HepG2 (cell line): ENCODE measurements around the gene FLYWCH1. TPM values are rescaled to one million over a fixed set of nuclear protein-coding genes. Genes with fewer than 3 reads are reported as not detected.

ENCODE experiments used
- CCAR2 ChIP-seq: fragments of 200-400 bp; formaldehyde crosslinking; optimal IDR thresholded peaks from 2 replicates; pipeline ENCODE3; 2018; ENCODE audit warnings: low read depth, mild to moderate bottlenecking, low read length, moderate library complexity
- FOSL2 ChIP-seq: sonication (generic); formaldehyde crosslinking; IDR thresholded peaks from 2 replicates; pipeline ENCODE4 v1.4.0; 2020; ENCODE audit warnings: missing genetic modification reagents
- GPN1 ChIP-seq: sonication (generic); formaldehyde crosslinking; IDR thresholded peaks from 2 replicates; pipeline ENCODE4 v1.5.1; 2020; ENCODE audit warnings: missing genetic modification reagents, borderline replicate concordance
- KLF15 ChIP-seq: sonication (generic); formaldehyde crosslinking; IDR thresholded peaks from 2 replicates; pipeline ENCODE4 v1.8.1; 2023; ENCODE audit warnings: borderline replicate concordance, mild to moderate bottlenecking, inconsistent platforms, missing genetic modification reagents, mixed read lengths
- MED1 ChIP-seq: sonication (generic); formaldehyde crosslinking; IDR thresholded peaks from 2 replicates; pipeline ENCODE4 v1.4.0; 2020; ENCODE audit warnings: missing genetic modification reagents
- PHF21A ChIP-seq: sonication (generic); formaldehyde crosslinking; IDR thresholded peaks from 2 replicates; pipeline ENCODE4 v1.5.0; 2020; ENCODE audit warnings: mild to moderate bottlenecking, missing genetic modification reagents
- SOX13 ChIP-seq, 3 experiments: fragments of 450-650 bp in 1 of 3; sonication (generic) in 1 of 3; formaldehyde crosslinking in 1 of 3; IDR thresholded peaks in 2 of 3; conservative IDR thresholded peaks in 1 of 3; 2 replicates each; pipeline versions ENCODE4 v1.5.0 to v1.6.1; 2016 to 2020; ENCODE audit warnings: antibody characterized with exemption in 1 of 3, mild to moderate bottlenecking in 1 of 3, missing compliant biosample characterization in 1 of 3, missing genetic modification reagents in 1 of 3, moderate library complexity in 1 of 3
- TARDBP ChIP-seq: sonication (generic); formaldehyde crosslinking; IDR thresholded peaks from 2 replicates; pipeline ENCODE4 v1.8.0; 2022; ENCODE audit warnings: mild to moderate bottlenecking, missing genetic modification reagents
- TSC22D2 ChIP-seq: sonication (generic); formaldehyde crosslinking; IDR thresholded peaks from 2 replicates; pipeline ENCODE4 v1.5.1; 2020; ENCODE audit warnings: missing genetic modification reagents, mild to moderate bottlenecking, borderline replicate concordance
- ZBTB20 ChIP-seq: sonication (generic); formaldehyde crosslinking; IDR thresholded peaks from 2 replicates; pipeline ENCODE4 v1.8.1; 2023; ENCODE audit warnings: missing genetic modification reagents, low read depth, mild to moderate bottlenecking, borderline replicate concordance
- ZNF256 ChIP-seq: sonication (generic); formaldehyde crosslinking; conservative IDR thresholded peaks from 2 replicates; pipeline ENCODE4 v1.4.0; 2020; ENCODE audit warnings: missing genetic modification reagents
- ZNF274 ChIP-seq: sonication (generic); formaldehyde crosslinking; IDR thresholded peaks from 2 replicates; pipeline ENCODE4 v1.5.1; 2020; ENCODE audit warnings: mild to moderate bottlenecking, missing genetic modification reagents
- ZNF367 ChIP-seq: sonication (generic); formaldehyde crosslinking; IDR thresholded peaks from 2 replicates; pipeline ENCODE4 v1.4.0; 2020; ENCODE audit warnings: missing genetic modification reagents, borderline replicate concordance
- ZNF430 ChIP-seq: sonication (generic); formaldehyde crosslinking; IDR thresholded peaks from 2 replicates; pipeline ENCODE4 v1.9.0; 2021; ENCODE audit warnings: mild to moderate bottlenecking, missing genetic modification reagents
- ZSCAN29 ChIP-seq: sonication (generic); formaldehyde crosslinking; conservative IDR thresholded peaks from 2 replicates; pipeline ENCODE4 v1.4.0; 2020; ENCODE audit warnings: mild to moderate bottlenecking, missing genetic modification reagents
- ZSCAN31 ChIP-seq: sonication (generic); formaldehyde crosslinking; IDR thresholded peaks from 2 replicates; pipeline ENCODE4 v1.5.0; 2020; ENCODE audit warnings: low read depth, mild to moderate bottlenecking, missing genetic modification reagents
- polyA plus RNA-seq, 8 experiments: library from polyadenylated mRNA; depleted of rRNA in 3 of 8; stranded (reverse) in 7 of 8; unstranded in 1 of 8; fragments of >200 nt; fragmentation: Illumina TruSeq in 4 of 8; extraction: Trizol in 4 of 8; gene quantifications; 2 replicates each; pipeline versions ENCODE4 v1.2.1 to v1.2.3, GENCODE V29; 2011 to 2016; ENCODE audit warnings: low read depth in 4 of 8, missing spikeins in 1 of 8, mixed read lengths in 1 of 8; ENCODE audit not compliant: insufficient read depth in 1 of 8
- total RNA-seq, 5 experiments: library from RNA; depleted of rRNA; stranded (reverse); fragments of >200 nt; fragmentation: Illumina TruSeq; extraction: Trizol; gene quantifications; 2 replicates each; pipeline ENCODE4 v1.2.3, GENCODE V29; 2016; ENCODE audit warnings: low read depth in 1 of 5
- TF ChIP-seq, protein P1 (sequence below): sonication (generic); formaldehyde crosslinking; IDR thresholded peaks from 2 replicates; pipeline ENCODE4 v1.4.0; 2020; ENCODE audit warnings: missing genetic modification reagents, mild to moderate bottlenecking, borderline replicate concordance
- TF ChIP-seq, protein P2 (sequence below): IDR thresholded peaks from 2 replicates; pipeline ENCODE4 v1.6.1; 2016; ENCODE audit warnings: mild to moderate bottlenecking, missing biosample characterization, missing genetic modification reagents
- TF ChIP-seq, protein P3 (sequence below): sonication (generic); formaldehyde crosslinking; IDR thresholded peaks from 2 replicates; pipeline ENCODE4 v1.4.0; 2020; ENCODE audit warnings: missing genetic modification reagents
- TF ChIP-seq, protein P4 (sequence below): sonication (generic); formaldehyde crosslinking; IDR thresholded peaks from 2 replicates; pipeline ENCODE4 v1.4.0; 2020; ENCODE audit warnings: mild to moderate bottlenecking, missing genetic modification reagents

Gene FLYWCH1
- total and polyA plus RNA-seq, 2 of the 13 experiments (the other 11 are each of a cell fraction or from before 2014, with no cell fraction given), result 7.3 to 12.4 TPM

DNA sequence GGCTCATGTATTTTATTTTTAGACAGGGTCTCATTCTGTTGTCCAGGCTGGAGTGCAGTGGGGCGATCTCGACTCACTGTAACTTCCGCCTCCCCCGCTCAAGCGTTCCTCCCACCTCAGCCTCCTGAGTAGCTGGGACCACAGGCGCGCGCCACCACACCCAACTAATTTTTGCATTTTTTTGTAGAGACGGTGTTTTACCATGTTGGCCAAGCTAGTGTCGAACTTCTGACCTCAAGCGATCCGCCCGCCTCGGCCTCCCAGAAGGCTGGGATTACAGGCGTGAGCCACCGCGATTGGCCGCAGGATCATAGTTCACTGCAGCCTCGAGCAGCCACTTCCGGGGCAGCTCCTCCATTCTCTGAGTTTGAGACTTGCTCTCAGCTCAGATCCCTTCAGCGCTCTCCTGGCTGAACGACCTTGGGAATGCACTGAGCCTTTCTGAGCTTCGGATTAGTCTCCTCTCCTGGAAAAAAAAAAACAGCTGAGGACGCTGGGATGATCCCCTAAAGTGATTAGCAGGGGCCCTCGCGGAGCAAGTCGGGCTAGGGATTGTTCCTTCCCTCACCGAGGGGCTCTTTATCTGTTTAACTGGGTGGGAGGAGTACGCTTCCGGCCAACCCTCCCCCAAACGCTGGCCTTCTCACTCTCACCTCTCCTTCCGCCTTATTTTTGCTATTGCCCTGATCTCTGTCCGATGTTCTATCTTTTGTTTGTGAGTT is 69.6 kb downstream of the FLYWCH1 start (continued):
- TF ChIP-seq PHF21A (CRISPR knock-in tag) (peak; percentile 67), ZSCAN31 (CRISPR knock-in tag) (peak; percentile 25; the same call in 1 of the 2 replicates), MED1 (CRISPR knock-in tag) (peak; percentile 47; the same call in 1 of the 2 replicates), FOSL2 (0 out of 2 replicates have a peak, but pooled peaks have one; percentile 4), ZNF256 (CRISPR knock-in tag) (no peak; the same call in 1 of the 2 replicates), ZSCAN29 (CRISPR knock-in tag) (0 out of 2 replicates have a peak, but pooled peaks have one; percentile 46), TSC22D2 (CRISPR knock-in tag) (peak; percentile 37; the same call in 1 of the 2 replicates), ZBTB20 (CRISPR knock-in tag) (peak; percentile 78; the same call in 1 of the 2 replicates), SOX13 (IDR thresholded peaks at IDR 0.05) (0 out of 2 replicates have a peak, but pooled peaks have one; percentile 10), SOX13 (CRISPR knock-in tag; conservative IDR thresholded peaks at IDR 0.05 in 1 of 2, IDR thresholded peaks at IDR 0.05 in 1 of 2) (peak in 1 of 2 experiments; percentile 8; a peak in 1 of 4 replicates), ZNF367 (CRISPR knock-in tag) (no peak), CCAR2 (no peak), GPN1 (CRISPR knock-in tag) (no peak), KLF15 (CRISPR knock-in tag) (peak; percentile 29; the same call in 1 of the 2 replicates), ZNF274 (0 out of 2 replicates have a peak, but pooled peaks have one; percentile 6), ZNF430 (CRISPR knock-in tag) (0 out of 2 replicates have a peak, but pooled peaks have one; percentile 26), TARDBP (0 out of 2 replicates have a peak, but pooled peaks have one; percentile 37)
- TF ChIP-seq, protein P1, sequence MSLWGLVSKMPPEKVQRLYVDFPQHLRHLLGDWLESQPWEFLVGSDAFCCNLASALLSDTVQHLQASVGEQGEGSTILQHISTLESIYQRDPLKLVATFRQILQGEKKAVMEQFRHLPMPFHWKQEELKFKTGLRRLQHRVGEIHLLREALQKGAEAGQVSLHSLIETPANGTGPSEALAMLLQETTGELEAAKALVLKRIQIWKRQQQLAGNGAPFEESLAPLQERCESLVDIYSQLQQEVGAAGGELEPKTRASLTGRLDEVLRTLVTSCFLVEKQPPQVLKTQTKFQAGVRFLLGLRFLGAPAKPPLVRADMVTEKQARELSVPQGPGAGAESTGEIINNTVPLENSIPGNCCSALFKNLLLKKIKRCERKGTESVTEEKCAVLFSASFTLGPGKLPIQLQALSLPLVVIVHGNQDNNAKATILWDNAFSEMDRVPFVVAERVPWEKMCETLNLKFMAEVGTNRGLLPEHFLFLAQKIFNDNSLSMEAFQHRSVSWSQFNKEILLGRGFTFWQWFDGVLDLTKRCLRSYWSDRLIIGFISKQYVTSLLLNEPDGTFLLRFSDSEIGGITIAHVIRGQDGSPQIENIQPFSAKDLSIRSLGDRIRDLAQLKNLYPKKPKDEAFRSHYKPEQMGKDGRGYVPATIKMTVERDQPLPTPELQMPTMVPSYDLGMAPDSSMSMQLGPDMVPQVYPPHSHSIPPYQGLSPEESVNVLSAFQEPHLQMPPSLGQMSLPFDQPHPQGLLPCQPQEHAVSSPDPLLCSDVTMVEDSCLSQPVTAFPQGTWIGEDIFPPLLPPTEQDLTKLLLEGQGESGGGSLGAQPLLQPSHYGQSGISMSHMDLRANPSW, result peak; percentile 80; the same call in 1 of the 2 replicates
- TF ChIP-seq, protein P2, sequence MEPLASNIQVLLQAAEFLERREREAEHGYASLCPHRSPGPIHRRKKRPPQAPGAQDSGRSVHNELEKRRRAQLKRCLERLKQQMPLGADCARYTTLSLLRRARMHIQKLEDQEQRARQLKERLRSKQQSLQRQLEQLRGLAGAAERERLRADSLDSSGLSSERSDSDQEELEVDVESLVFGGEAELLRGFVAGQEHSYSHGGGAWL (CRISPR knock-in tag), result peak; percentile 55; the same call in 1 of the 2 replicates
- TF ChIP-seq, protein P3, sequence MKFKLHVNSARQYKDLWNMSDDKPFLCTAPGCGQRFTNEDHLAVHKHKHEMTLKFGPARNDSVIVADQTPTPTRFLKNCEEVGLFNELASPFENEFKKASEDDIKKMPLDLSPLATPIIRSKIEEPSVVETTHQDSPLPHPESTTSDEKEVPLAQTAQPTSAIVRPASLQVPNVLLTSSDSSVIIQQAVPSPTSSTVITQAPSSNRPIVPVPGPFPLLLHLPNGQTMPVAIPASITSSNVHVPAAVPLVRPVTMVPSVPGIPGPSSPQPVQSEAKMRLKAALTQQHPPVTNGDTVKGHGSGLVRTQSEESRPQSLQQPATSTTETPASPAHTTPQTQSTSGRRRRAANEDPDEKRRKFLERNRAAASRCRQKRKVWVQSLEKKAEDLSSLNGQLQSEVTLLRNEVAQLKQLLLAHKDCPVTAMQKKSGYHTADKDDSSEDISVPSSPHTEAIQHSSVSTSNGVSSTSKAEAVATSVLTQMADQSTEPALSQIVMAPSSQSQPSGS, result peak; percentile 45; the same call in 1 of the 2 replicates
- TF ChIP-seq, protein P4, sequence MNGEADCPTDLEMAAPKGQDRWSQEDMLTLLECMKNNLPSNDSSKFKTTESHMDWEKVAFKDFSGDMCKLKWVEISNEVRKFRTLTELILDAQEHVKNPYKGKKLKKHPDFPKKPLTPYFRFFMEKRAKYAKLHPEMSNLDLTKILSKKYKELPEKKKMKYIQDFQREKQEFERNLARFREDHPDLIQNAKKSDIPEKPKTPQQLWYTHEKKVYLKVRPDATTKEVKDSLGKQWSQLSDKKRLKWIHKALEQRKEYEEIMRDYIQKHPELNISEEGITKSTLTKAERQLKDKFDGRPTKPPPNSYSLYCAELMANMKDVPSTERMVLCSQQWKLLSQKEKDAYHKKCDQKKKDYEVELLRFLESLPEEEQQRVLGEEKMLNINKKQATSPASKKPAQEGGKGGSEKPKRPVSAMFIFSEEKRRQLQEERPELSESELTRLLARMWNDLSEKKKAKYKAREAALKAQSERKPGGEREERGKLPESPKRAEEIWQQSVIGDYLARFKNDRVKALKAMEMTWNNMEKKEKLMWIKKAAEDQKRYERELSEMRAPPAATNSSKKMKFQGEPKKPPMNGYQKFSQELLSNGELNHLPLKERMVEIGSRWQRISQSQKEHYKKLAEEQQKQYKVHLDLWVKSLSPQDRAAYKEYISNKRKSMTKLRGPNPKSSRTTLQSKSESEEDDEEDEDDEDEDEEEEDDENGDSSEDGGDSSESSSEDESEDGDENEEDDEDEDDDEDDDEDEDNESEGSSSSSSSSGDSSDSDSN (CRISPR knock-in tag), result peak; percentile 54; the same call in 1 of the 2 replicates
